HCT116 (cell line): ENCODE measurements around the gene TFDP1. TPM values are rescaled to one million over a fixed set of nuclear protein-coding genes. Genes with fewer than 3 reads are reported as not detected.

ENCODE experiments used
- ATAC-seq: fragments of 200-7000 bp; cut with Tn5 transposase; 2 replicates; pipeline ENCODE4 v1.9.1; 2020; ENCODE audit warnings: mild to moderate bottlenecking, moderate library complexity
- BruUV-seq: library from RNA; stranded (reverse); fragments of 400-500 nt; replicated peaks from 2 replicates; lab custom pipeline; 2021; lab: Mats Ljungman, UMichigan
- CTCF ChIA-PET: fragments of 300-600 bp; sonication (Branson Sonifier 250); formaldehyde crosslinking; loops from one replicate; lab custom pipeline; 2021; ENCODE audit warnings: antibody characterized with exemption; lab: Charles Lee
- POLR2A ChIA-PET: fragments of 300-600, 350-600 bp; sonication (Branson Sonifier 250); formaldehyde crosslinking; loops from one replicate; lab custom pipeline; 2021; ENCODE audit warnings: antibody characterized with exemption; lab: Charles Lee
- RAD21 ChIA-PET, 2 experiments: fragments of 300-600 bp; sonication (Branson Sonifier 250); formaldehyde crosslinking; loops; one replicate each; lab custom pipeline; 2023; ENCODE audit warnings: low total read pairs in 2 of 2; ENCODE audit not compliant: uncharacterized antibody in 2 of 2, unreplicated experiment in 2 of 2, low non-redundant PET in 1 of 2; lab: Charles Lee
- DNase-seq: peaks from one replicate; pipeline ENCODE4 v3.0.0-alpha.2; 2010; ENCODE audit warnings: low read depth, low spot score
- H2AFZ ChIP-seq: fragments of 200-600 bp; shearing (Covaris generic), sonication (generic); 2 replicates; pipeline ENCODE4 v1.6.1; 2017; ENCODE audit warnings: low read depth, mixed run types, mixed read lengths, antibody characterized with exemption, low read length; ENCODE audit not compliant: poor library complexity, severe bottlenecking
- H3K27ac ChIP-seq: 2 replicates; pipeline ENCODE4 v1.5.1; 2012; ENCODE audit warnings: low read depth, low read length
- H3K27me3 ChIP-seq: fragments of 200-600 bp; sonication (generic); 2 replicates; pipeline ENCODE4 v1.6.1; 2016; ENCODE audit warnings: mixed run types, low read length, mixed read lengths; ENCODE audit not compliant: insufficient read depth
- H3K36me3 ChIP-seq, 2 experiments: fragments of 200-500 bp in 1 of 2; fragments of 200-600 bp in 1 of 2; sonication (Bioruptor generic) in 1 of 2; sonication (generic) in 1 of 2; 2 replicates each; pipeline versions ENCODE4 v1.5.1 to v1.6.1; 2014 to 2016; ENCODE audit warnings: low read length in 2 of 2, inconsistent platforms in 1 of 2, mixed read lengths in 1 of 2, mixed run types in 1 of 2; ENCODE audit not compliant: insufficient read depth in 2 of 2, control insufficient read depth in 1 of 2
- H3K4me1 ChIP-seq, 2 experiments: fragments of 200-600 bp in 1 of 2; sonication (generic) in 1 of 2; 2 replicates each; pipeline versions ENCODE4 v1.5.1 to v1.6.1; 2012 to 2017; ENCODE audit warnings: low read length in 2 of 2, inconsistent platforms in 1 of 2, mild to moderate bottlenecking in 1 of 2, mixed read lengths in 1 of 2, mixed run types in 1 of 2, moderate library complexity in 1 of 2; ENCODE audit not compliant: insufficient read depth in 2 of 2, control insufficient read depth in 1 of 2
- H3K4me2 ChIP-seq: fragments of 200-600 bp; sonication (generic); 2 replicates; pipeline ENCODE4 v1.6.1; 2017; ENCODE audit warnings: mixed run types, low read length, mixed read lengths
- H3K4me3 ChIP-seq, 2 experiments: fragments of 200-600 bp in 1 of 2; sonication (generic) in 1 of 2; replicated peaks in 1 of 2; 2 replicates each; pipeline ENCODE4 v1.5.1; 2011 to 2016; ENCODE audit warnings: low read length in 2 of 2, control low read depth in 1 of 2, low read depth in 1 of 2, mild to moderate bottlenecking in 1 of 2, mixed read lengths in 1 of 2, mixed run types in 1 of 2
- H3K79me2 ChIP-seq: fragments of 200-600 bp; sonication (generic); 2 replicates; pipeline ENCODE4 v1.6.1; 2017; ENCODE audit warnings: mild to moderate bottlenecking, mixed run types, low read length, moderate library complexity, mixed read lengths; ENCODE audit not compliant: insufficient read depth
- H3K9ac ChIP-seq: fragments of 200-600 bp; sonication (generic); 2 replicates; pipeline ENCODE4 v1.6.1; 2016; ENCODE audit warnings: low read length, mixed read lengths
- H3K9me2 ChIP-seq: fragments of 200-600 bp; sonication (generic), shearing (Covaris generic); 2 replicates; pipeline ENCODE4 v1.6.1; 2017; ENCODE audit warnings: mixed run types, mild to moderate bottlenecking, moderate library complexity; ENCODE audit not compliant: insufficient read depth
- H3K9me3 ChIP-seq, 2 experiments: fragments of 200-500 bp in 1 of 2; fragments of 200-600 bp in 1 of 2; sonication (Bioruptor generic) in 1 of 2; sonication (generic) in 1 of 2; 2 replicates each; pipeline ENCODE4 v1.6.1; 2014 to 2017; ENCODE audit warnings: low read length in 2 of 2, mixed read lengths in 2 of 2, inconsistent platforms in 1 of 2, low read depth in 1 of 2, mild to moderate bottlenecking in 1 of 2, mixed run types in 1 of 2, moderate library complexity in 1 of 2; ENCODE audit not compliant: control insufficient read depth in 1 of 2, insufficient read depth in 1 of 2
- H4K20me1 ChIP-seq: fragments of 200-600 bp; sonication (generic), shearing (Covaris generic); 2 replicates; pipeline ENCODE4 v1.6.1; 2017; ENCODE audit warnings: mixed run types, mild to moderate bottlenecking, moderate library complexity; ENCODE audit not compliant: insufficient read depth
- CEBPB ChIP-seq: IDR thresholded peaks from 2 replicates; pipeline ENCODE4 v1.6.1; 2012; ENCODE audit warnings: low read depth
- EZH2phosphoT487 ChIP-seq: fragments of 200-600 bp; IDR thresholded peaks from 2 replicates; pipeline ENCODE4 v1.6.1; 2018; ENCODE audit warnings: antibody characterized with exemption, borderline replicate concordance
- SIN3A ChIP-seq: IDR thresholded peaks from 2 replicates; pipeline ENCODE4 v1.6.1; 2012; ENCODE audit warnings: low read depth
- ZBTB33 ChIP-seq: IDR thresholded peaks from 2 replicates; pipeline ENCODE4 v1.6.1; 2011; ENCODE audit warnings: mild to moderate bottlenecking, low read length, moderate library complexity; ENCODE audit not compliant: insufficient replicate concordance; ENCODE audit errors: extremely low read depth
- intact Hi-C: fragments of 100-400 bp; cut with micrococcal nuclease; formaldehyde crosslinking; loops from 2 replicates; pipeline ENCODE4 v1.10.0; 2022
- total RNA-seq: library from RNA; stranded (reverse); gene quantifications from one replicate; pipeline ENCODE4 v1.2.1, GENCODE V29; 2021; ENCODE audit not compliant: unreplicated experiment

TFDP1 gene
- total RNA-seq, 1 experiment from 2014 or later: 169 TPM

DNA sequence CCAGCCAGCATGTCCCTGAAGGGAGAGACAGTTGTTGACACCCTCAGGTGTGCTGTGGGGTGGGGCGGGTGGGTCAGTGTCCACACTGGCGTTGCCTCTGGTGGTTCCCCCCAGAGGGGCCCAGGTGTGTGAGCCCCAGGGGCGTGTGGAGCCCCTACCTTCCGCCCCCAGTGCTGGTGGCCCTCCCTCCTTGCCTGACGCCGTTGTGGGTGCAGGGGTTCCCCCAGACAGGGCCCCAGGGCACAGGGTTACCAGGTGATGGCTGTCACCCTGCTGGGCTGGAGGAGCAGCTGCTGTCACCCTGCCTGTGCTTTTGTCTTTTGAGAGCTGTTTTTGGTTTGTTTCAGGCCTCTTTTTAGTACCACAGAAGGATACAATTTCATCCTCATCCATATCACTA, 46.3 kb downstream of the TFDP1 start (continued):
- TF ChIP-seq SIN3A (no peak), CEBPB (no peak), ZBTB33 (no peak)
- TF ChIP-seq, all 23 proteins: peak for 0

DNA sequence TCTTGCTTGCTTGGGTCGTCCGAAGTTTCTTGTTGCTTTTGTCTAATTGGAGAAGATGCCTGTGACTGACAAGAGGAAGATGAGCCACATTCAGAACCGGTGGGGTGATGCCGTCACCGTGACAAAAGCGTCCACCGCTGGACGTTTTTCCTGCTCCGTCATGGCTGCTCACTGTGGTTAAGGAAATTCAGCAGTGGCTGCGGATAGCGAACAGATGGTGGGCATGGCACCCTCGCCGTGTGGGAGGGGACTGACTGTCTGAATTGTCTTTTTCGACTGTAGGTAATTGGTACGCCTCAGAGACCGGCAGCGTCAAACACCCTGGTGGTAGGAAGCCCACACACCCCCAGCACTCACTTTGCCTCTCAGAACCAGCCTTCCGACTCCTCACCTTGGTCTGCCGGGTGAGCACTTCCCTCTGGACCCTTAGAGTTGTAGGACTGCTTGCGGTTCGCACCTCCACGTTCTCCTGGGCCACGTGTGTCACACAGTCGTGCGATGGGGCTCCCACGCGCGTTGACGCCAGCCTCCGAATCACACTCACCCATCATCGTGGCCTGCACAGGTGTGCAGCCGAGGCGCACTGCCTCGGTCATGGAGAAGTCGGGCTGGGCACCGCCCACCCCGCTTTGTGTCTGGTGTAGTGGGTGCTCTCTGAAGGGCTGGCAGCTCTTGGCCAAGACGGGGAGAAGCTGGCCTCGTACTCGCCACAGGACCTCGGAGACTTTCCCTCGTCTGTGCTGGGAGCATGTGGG, 47.0 kb downstream of the TFDP1 start:
- no TSS peak for BruUV-seq
- peaks cover 4% of the 10 kb centered on the region; the same call in 1 of the 2 replicates for H4K20me1 ChIP-seq
- H3K4me3 ChIP-seq: no peak overlapping the region
- H3K4me1 ChIP-seq: no peaks in the 10 kb centered on the region
- H3K9me3 ChIP-seq: no peaks in the 10 kb centered on the region
- no peak overlapping the region for H2AFZ ChIP-seq
- ATAC-seq: no peak
- H3K27ac ChIP-seq: no peak overlapping the region
- peaks cover 70% of the 10 kb centered on the region for H3K79me2 ChIP-seq
- no peak overlapping the region for H3K9ac ChIP-seq
- intact Hi-C loops: no loop called here
- ChIA-PET POLR2A (no interaction called here), CTCF (no interaction called here), RAD21 (no interaction called here)
- no peak for DNase-seq
- TF ChIP-seq EZH2phosphoT487: no peak
- no peak overlapping the region for H3K4me2 ChIP-seq
- no peaks in the 10 kb centered on the region for H3K9me2 ChIP-seq
- H3K36me3 ChIP-seq: peaks cover 20 to 74% of the 10 kb centered on the region in 2 experiments
- H3K27me3 ChIP-seq: no peaks in the 10 kb centered on the region
